Tracheal epithelial cell (primary cell): ENCODE data around the gene ZNF570. TPM values are rescaled to one million over a fixed set of nuclear protein-coding genes. Genes with fewer than 3 reads are reported as not detected.

Source experiments
- total RNA-seq: library from RNA; depleted of rRNA; stranded (reverse); fragments of >200 nt; gene quantifications from 2 replicates; pipeline ENCODE4 v1.2.1, GENCODE V29; 2014

Gene ZNF570
- total RNA-seq, result 2.9 and 3.8 TPM in 2 replicates

GRCh38 chr19:37468961-37469777, at the start of gene ZNF570:
TSS of gene ZNF570 (plus strand) at chr19:37469356. CDS start at chr19:37470355, 999 bp downstream.

DNA sequence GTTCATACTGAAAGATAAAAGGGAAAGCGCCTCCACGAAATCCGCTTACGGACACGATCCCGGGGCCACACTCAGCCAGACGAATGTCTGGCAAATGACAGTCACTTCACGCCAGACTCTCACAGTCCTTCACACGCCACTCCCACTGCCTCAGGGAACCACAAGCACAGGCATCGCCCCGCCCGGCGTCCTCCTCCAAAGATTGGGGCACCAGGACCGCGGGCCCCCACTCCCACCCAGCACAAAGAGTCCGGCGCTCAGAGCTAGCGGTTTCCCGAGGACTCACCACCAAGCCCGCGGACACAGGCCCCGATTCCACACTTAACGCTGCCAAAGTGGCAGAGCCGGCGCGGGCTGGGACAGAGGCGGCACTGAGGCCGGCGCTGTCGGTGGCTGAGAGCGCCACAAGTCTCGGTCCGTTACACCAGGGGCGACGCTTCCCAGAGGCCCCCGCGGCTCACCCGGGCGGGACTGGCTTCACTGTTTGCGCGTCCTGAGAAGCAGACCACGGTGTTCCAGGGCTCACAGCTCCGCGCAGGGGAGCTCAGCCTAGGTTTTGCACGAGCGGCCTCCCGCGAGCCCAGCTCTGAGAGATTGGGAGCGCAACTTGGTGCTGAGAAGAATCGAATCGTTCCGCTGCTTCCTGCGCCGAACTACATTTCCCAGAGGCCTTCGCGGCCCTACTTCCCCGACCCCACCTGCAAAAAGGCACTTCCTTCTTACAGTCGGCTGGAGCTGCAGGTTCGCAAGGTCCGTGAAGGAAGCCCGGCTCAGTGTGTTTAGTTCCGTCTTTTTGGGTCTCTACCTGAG, 2.2 kb upstream of the ZNF570 start, which contains the start of gene ZNF569:
Gene ZNF569, minus strand, starts transcription at position 647 of the 810 bp plus-strand sequence. CDS start 22,523 bp downstream, outside the sequence.

GRCh38 chr19:37506387-37507166, 37.4 kb downstream of the ZNF570 start, which contains the start of gene ZNF793:
TSS of gene ZNF793 (plus strand) at chr19:37506939. CDS start at chr19:37523440, 16,501 bp downstream.

Other genes with a start within 250 kb of the ZNF570 start
- 2.3 and 2.4 TPM in 2 replicates for gene ZNF527, start 98.3 kb upstream of the ZNF570 start, total RNA-seq
- gene ZNF569, start 1.9 kb upstream of the ZNF570 start, total RNA-seq, result 1.4 and 2.8 TPM in 2 replicates
- gene ZNF793, start 37.6 kb downstream of the ZNF570 start, total RNA-seq, result 1.2 and 3.4 TPM in 2 replicates
- gene ZNF571, start 125.4 kb downstream of the ZNF570 start, total RNA-seq, result 3.6 and 4.9 TPM in 2 replicates
- gene ZNF540, start 125.5 kb downstream of the ZNF570 start, total RNA-seq, result 0.48 TPM in 1 of 2 replicates, not detected in the other
- gene ZFP30, start 186.1 kb downstream of the ZNF570 start, total RNA-seq, result 13.7 and 17.5 TPM in 2 replicates